HAP-1 (cell line): Measurements from ENCODE around the gene PMM2.
"Not testable (repeated sequence)": the region's sequence is repeated elsewhere in the genome, so short reads cannot be mapped to it uniquely, and the experiment has no call there.

Source experiments
- DNase-seq, 2 experiments: peaks; one replicate each; pipeline ENCODE4 v3.0.0-alpha.2; 2016 to 2020; ENCODE audit warnings: low spot score in 2 of 2
- H3K27me3 ChIP-seq: fragments of 250-450 bp; sonication (Bioruptor Pico); 2 replicates; pipeline ENCODE4 v1.5.1; 2020; ENCODE audit warnings: low read depth, mild to moderate bottlenecking, moderate library complexity
- H3K36me3 ChIP-seq: fragments of 250-450 bp; sonication (Bioruptor Pico); replicated peaks from 2 replicates; pipeline ENCODE4 v1.5.1; 2020; ENCODE audit warnings: mild to moderate bottlenecking
- H3K4me1 ChIP-seq: fragments of 250-450 bp; sonication (Bioruptor Pico); 2 replicates; pipeline ENCODE4 v1.5.1; 2020; ENCODE audit warnings: mild to moderate bottlenecking
- H3K4me3 ChIP-seq: fragments of 250-450 bp; sonication (Bioruptor Pico); 2 replicates; pipeline ENCODE4 v1.5.1; 2020; ENCODE audit warnings: mild to moderate bottlenecking, moderate library complexity
- H3K9me3 ChIP-seq: fragments of 250-450 bp; sonication (Bioruptor Pico); 2 replicates; pipeline ENCODE4 v1.5.1; 2020; ENCODE audit warnings: mild to moderate bottlenecking, moderate library complexity
- in situ Hi-C: fragments of 300-500 bp; cut with MboI; formaldehyde crosslinking; loops from 3 replicates; pipeline ENCODE4 v1.14.3; 2020; ENCODE audit warnings: low sequenced_read_pairs, inconsistent platforms, mixed read lengths

PMM2 gene

GRCh38 chr16:8796469-8797363 lies 923 bp upstream of the PMM2 start:
- no peaks in the 10 kb centered on the region for H3K27me3 ChIP-seq
- H3K4me3 ChIP-seq: peak overlapping the region; percentile 98
- H3K9me3 ChIP-seq: no peaks in the 10 kb centered on the region
- H3K36me3 ChIP-seq: peaks cover 18% of the 10 kb centered on the region
- in situ Hi-C loops: loop anchor here (5.0 kb wide), 1 partner anchor 224 kb away; no protein-coding TSS in a partner anchor
- peaks cover 16% of the 10 kb centered on the region for H3K4me1 ChIP-seq
- DNase-seq: no peak

GRCh38 chr16:8798174-8798527 lies 512 bp downstream of the PMM2 start:
- DNase-seq: no peak
- Histone ChIP-seq H3K36me3 (peaks cover 31% of the 10 kb centered on the region), H3K4me1 (peaks cover 16% of the 10 kb centered on the region), H3K9me3 (no peaks in the 10 kb centered on the region), H3K27me3 (no peaks in the 10 kb centered on the region), H3K4me3 (peak overlapping the region; percentile 98)
- in situ Hi-C loops: loop anchor here (5.0 kb wide), 1 partner anchor 226 kb away; no protein-coding TSS in a partner anchor

- Histone ChIP-seq H3K4me3 (peak overlapping the region; percentile 98), H3K4me1 (peaks cover 16% of the 10 kb centered on the region), H3K36me3 (peaks cover 34% of the 10 kb centered on the region), H3K9me3 (no peaks in the 10 kb centered on the region), H3K27me3 (no peaks in the 10 kb centered on the region)
- in situ Hi-C loops: loop anchor here (5.0 kb wide), 1 partner anchor 226 kb away; no protein-coding TSS in a partner anchor
- DNase-seq: no peak
Observed at GRCh38 chr16:8798535-8799157, 1.0 kb downstream of the PMM2 start.

- in situ Hi-C loops: no loop called here
Observed at GRCh38 chr16:8801701-8802100, 4.1 kb downstream of the PMM2 start.

GRCh38 chr16:8803733-8804132 lies 6.1 kb downstream of the PMM2 start:
- H3K9me3 ChIP-seq, in situ Hi-C loops, DNase-seq, H3K4me3 ChIP-seq, H3K27me3 ChIP-seq: not testable (repeated sequence)
- Histone ChIP-seq H3K4me1 (peaks cover 10% of the 10 kb centered on the region; the same call in 1 of the 2 replicates), H3K36me3 (peaks cover 72% of the 10 kb centered on the region)

More at GRCh38 chr16:8801701-8802100, 4.1 kb downstream of the PMM2 start:
- H3K27me3 ChIP-seq: no peaks in the 10 kb centered on the region
- H3K4me1 ChIP-seq: peaks cover 10% of the 10 kb centered on the region; the same call in 1 of the 2 replicates
- no peak for DNase-seq
- peaks cover 56% of the 10 kb centered on the region for H3K36me3 ChIP-seq
- H3K4me3 ChIP-seq: no peak overlapping the region
- H3K9me3 ChIP-seq: no peaks in the 10 kb centered on the region

- Histone ChIP-seq H3K4me3 (no peak overlapping the region), H3K9me3 (no peaks in the 10 kb centered on the region), H3K4me1 (peaks cover 6% of the 10 kb centered on the region; the same call in 1 of the 2 replicates), H3K36me3 (peaks cover 77% of the 10 kb centered on the region), H3K27me3 (no peaks in the 10 kb centered on the region)
- in situ Hi-C loops: no loop called here
- DNase-seq: no peak
Observed at GRCh38 chr16:8804313-8804712, 6.7 kb downstream of the PMM2 start.

- in situ Hi-C loops: no loop called here
Observed at GRCh38 chr16:8806272-8806983, 8.8 kb downstream of the PMM2 start.

GRCh38 chr16:8807189-8807588 lies 9.6 kb downstream of the PMM2 start:
- no peak for DNase-seq
- Histone ChIP-seq H3K9me3 (no peaks in the 10 kb centered on the region), H3K4me1 (no peaks in the 10 kb centered on the region), H3K36me3 (peaks cover 93% of the 10 kb centered on the region), H3K27me3 (no peaks in the 10 kb centered on the region), H3K4me3 (no peak overlapping the region)
- in situ Hi-C loops: no loop called here

More at GRCh38 chr16:8806272-8806983, 8.8 kb downstream of the PMM2 start:
- H3K27me3 ChIP-seq: no peaks in the 10 kb centered on the region
- H3K36me3 ChIP-seq: peaks cover 92% of the 10 kb centered on the region
- H3K4me1 ChIP-seq: no peaks in the 10 kb centered on the region
- no peaks in the 10 kb centered on the region for H3K9me3 ChIP-seq
- H3K4me3 ChIP-seq: no peak overlapping the region
- DNase-seq: no peak

GRCh38 chr16:8808009-8808408 lies 10.4 kb downstream of the PMM2 start:
- in situ Hi-C loops: no loop called here
- no peaks in the 10 kb centered on the region for H3K9me3 ChIP-seq

GRCh38 chr16:8808613-8809353 lies 11.1 kb downstream of the PMM2 start:
- Histone ChIP-seq H3K9me3 (no peaks in the 10 kb centered on the region), H3K4me3 (no peak overlapping the region), H3K4me1 (no peaks in the 10 kb centered on the region), H3K36me3 (peaks cover 96% of the 10 kb centered on the region), H3K27me3 (no peaks in the 10 kb centered on the region)
- in situ Hi-C loops: no loop called here
- no peak for DNase-seq

More at GRCh38 chr16:8808009-8808408, 10.4 kb downstream of the PMM2 start:
- Histone ChIP-seq H3K4me3 (no peak overlapping the region), H3K27me3 (no peaks in the 10 kb centered on the region), H3K4me1 (no peaks in the 10 kb centered on the region), H3K36me3 (peaks cover 94% of the 10 kb centered on the region)
- DNase-seq: no peak

- in situ Hi-C loops: no loop called here
- Histone ChIP-seq H3K4me3 (no peak overlapping the region), H3K27me3 (no peaks in the 10 kb centered on the region), H3K9me3 (no peaks in the 10 kb centered on the region), H3K4me1 (no peaks in the 10 kb centered on the region), H3K36me3 (peaks cover 95% of the 10 kb centered on the region)
- DNase-seq: no peak
Observed at GRCh38 chr16:8812162-8812843, 14.7 kb downstream of the PMM2 start.

- Histone ChIP-seq H3K27me3 (no peaks in the 10 kb centered on the region), H3K36me3 (peaks cover 93% of the 10 kb centered on the region), H3K4me3 (no peak overlapping the region), H3K9me3 (no peaks in the 10 kb centered on the region), H3K4me1 (peaks cover 9% of the 10 kb centered on the region)
- in situ Hi-C loops: no loop called here
- DNase-seq: no peak
Observed at GRCh38 chr16:8814095-8814806, 16.6 kb downstream of the PMM2 start.
